HG03565 (cell line): Measurements from ENCODE around the gene FOXC1.

ENCODE experiments used
- ATAC-seq: cut with Tn5 transposase; IDR thresholded peaks from one replicate; pipeline ENCODE4 v1.9.1; 2021; ENCODE audit warnings: mild to moderate bottlenecking, moderate library complexity; ENCODE audit not compliant: unreplicated experiment

The FOXC1 gene

GRCh38 chr6:1598886-1599285 is 10.8 kb upstream of the FOXC1 start:
- ATAC-seq, result no peak

- ATAC-seq, result no peak
These were observed 10.2 kb upstream of the FOXC1 start for GRCh38 chr6:1599469-1599868.

DNA sequence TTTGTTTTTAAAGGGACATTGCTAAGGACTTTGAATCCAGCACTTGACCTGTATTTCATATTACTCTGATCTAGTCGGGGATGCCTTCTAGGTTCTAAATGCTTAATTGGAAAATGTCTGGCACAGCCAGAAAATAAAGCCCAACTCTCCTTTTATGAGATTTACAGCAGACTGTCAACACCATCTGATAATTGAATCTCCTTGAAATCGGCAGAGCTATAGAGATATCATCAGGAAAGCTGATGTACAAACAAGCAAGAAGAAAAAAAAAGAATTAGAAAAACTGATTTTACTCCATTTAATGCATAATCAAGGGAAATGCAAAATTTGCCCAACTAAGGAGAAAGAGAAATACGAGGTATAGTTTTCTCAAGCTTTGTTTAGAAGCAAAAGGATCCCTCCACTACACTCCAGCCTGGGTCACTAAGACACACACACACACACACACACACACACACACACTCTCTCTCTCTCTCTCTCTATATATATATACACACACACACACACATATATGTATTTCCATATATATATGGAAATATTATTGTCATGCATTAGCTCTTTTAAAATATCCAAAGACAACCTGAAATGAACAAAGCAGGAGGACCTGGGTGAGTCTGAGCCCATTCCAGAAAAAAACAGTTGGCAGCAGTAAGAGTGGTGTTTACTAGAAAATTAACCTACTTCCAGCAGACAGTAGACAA is 9.5 kb upstream of the FOXC1 start:
- ATAC-seq, result no peak

- ATAC-seq, result no peak
These were observed 9.0 kb upstream of the FOXC1 start for GRCh38 chr6:1600764-1601157.

DNA sequence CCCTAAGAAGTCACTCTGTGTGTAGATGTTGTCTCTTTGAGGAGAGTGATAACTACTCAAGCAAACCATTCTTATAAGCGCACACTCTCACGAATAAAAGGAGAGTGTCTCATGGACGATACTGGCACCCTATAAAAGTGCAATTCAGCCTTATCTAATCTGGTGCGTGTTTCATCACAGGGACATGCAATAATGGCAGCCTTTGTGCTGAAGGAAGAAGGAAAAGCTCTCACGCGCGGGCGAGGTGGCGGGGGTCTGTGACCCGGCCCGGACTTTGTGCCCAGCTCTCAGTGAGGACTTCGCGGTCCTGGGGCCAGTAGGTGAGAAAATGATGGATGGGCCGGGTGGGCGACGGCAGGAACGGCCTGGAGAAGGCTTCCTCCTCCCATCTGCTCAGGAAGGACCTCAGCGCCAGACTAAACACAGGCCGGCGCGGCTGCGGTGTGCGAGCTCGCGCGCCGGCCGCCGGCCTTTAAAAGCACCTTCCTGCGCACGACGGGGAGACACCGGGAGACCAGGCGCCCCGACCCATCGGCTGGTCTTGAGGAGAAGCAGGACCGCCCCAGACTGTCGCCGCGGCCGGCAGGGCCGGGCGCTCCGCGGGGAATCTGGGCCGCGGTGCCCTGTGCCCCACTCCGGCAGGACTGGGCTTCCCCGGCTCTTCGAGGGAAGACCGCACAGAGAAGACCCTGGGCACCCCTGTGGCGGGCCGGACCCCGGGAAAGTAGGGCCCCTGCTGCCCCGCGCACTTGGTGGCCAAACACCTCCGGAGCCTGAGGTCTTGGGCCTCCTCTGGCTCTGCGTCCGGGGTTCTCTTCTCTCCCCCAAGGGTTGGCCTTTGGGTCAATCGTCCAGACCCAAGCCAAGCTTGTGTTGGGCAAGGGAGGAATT is 8.3 kb upstream of the FOXC1 start:
- no peak for ATAC-seq

DNA sequence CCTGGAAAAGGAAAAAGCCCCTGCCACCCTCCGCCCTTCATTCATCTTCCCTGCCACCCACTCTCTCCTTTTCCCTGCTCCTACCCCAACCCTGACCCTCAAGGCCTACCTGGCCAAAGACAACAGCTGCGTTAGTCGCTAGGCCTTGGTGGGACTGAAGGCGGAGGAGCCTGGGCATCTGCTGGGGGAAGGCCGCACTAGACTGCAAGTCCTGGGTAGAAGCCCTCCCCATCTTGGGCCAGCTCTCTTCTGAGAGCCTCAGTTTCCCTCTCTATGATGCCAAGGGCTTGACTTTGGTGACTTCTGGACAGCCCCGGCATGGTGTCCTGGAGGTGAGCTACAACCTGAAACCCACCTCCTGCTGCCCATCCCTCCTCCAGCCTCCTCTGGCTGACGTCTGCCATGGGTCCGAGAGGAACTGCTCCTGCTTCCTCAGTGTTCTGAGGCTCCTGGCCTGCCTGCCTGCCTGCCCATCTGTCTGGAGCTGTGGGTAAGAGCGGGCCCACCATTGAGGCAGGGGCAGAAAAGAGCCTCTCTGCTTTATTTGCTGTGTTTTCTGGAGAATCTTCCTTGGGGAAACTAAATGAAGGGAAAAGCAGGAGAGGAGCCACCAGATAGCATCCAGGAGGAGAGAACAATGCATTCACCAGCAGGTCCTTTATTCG is 7.5 kb upstream of the FOXC1 start:
- no peak for ATAC-seq

GRCh38 chr6:1603708-1604107 is 6.0 kb upstream of the FOXC1 start:
- no peak for ATAC-seq

- ATAC-seq, result no peak
These were observed 5.3 kb upstream of the FOXC1 start for GRCh38 chr6:1604158-1605003.

DNA sequence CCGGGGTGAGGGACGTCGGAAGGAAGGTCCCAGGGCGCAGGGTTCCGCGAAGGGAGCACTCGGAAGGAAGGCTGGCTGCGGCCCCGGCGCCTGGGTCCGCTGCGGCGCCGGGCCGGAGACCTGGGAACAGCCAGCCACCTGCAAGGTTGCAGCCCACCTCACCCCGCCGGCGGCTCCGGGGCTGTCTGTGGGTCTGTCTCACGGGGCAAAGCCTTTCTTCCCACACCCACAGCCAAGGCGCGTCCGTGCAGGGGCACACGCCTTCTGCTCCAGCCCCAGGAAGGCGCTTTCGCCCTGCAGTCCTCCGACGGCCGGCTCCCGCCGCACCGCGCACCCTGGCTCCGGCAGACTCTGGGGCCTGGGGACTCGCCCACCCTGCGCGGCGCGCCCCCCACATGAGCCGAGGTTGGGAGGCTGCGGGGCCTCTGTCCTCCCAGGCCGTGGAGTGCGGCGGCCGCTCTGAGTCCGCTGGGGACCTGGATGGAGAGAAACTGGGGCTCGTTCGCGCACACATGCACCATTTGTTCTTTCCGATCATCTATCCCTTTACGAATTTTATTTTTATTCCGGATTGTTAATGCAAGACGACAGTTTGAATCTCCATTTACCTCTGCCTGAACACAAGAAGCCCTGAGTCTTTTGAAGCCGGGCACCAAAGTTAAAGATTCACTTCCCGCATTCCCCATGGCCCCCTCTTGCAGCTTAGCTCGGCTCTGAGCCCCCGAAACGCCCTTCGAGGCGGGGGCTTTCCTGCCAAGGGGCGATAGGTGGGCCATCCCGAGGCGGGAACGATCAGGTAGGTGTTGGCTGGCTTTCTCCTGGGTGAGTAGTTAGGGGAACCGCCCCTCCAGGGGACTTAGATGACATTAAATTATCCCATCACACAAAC is 4.5 kb upstream of the FOXC1 start:
- no peak for ATAC-seq

GRCh38 chr6:1605893-1606779 is 3.6 kb upstream of the FOXC1 start:
- no peak for ATAC-seq

- no peak for ATAC-seq
These were observed 2.8 kb upstream of the FOXC1 start for GRCh38 chr6:1606780-1607515.

GRCh38 chr6:1607516-1608221 is 2.0 kb upstream of the FOXC1 start:
- no peak for ATAC-seq

DNA sequence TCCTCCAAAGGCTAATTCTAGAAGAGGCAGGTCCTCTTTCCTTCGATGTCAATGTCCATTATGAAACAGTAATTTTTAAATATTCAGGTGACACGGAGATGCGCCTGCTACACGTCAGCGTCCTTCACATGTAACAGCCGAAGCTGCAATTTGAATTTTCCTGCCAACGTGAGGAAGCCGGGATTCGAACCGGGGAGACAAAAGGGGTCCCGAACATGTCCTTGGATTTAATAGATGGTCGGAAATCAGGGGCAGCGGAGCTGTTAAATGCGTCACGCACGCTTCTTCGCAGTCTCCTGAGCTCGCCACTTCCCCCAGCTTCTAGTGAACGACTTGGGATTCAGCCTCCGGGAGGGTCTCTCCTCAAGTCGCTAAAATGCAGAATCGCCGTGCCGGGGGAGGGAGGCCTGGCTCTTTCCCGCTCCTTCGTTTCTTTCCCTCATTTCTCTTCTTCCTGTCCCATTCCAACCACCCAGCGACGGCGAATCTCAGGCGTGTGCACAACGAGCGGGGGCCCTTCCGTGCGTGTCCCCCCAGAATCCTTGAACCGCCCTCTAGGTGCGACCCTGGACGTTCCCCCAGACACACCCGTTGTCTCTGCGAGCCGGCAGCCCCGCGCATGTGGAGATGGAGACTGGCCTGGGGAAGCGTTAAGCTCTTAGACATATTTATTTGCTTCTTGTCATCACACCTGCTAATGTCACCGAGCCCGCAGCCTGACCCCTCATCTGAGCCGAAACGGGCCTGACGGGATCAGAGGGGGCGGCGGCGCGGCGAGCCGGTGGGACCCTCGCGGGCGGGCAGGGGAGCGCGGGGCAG is 1.3 kb upstream of the FOXC1 start:
- no peak for ATAC-seq

GRCh38 chr6:1609041-1609647 is 571 bp upstream of the FOXC1 start:
- ATAC-seq, result no peak

- ATAC-seq, result no peak
These were observed 994 bp downstream of the FOXC1 start for GRCh38 chr6:1610497-1611321.

DNA sequence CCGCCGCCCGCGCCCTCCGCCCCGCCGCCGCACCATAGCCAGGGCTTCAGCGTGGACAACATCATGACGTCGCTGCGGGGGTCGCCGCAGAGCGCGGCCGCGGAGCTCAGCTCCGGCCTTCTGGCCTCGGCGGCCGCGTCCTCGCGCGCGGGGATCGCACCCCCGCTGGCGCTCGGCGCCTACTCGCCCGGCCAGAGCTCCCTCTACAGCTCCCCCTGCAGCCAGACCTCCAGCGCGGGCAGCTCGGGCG is 1.5 kb downstream of the FOXC1 start:
- no peak for ATAC-seq
